Fibroblast of lung (primary cell): Measurements from ENCODE around the gene S100P.

Experiments
- CTCF ChIP-seq, 2 donors: IDR thresholded peaks in 1 of 2; conservative IDR thresholded peaks in 1 of 2; 1 replicate in 1 of 2; 2 replicates in 1 of 2; pipeline ENCODE4 v1.5.1; 2011 to 2012; ENCODE audit warnings: low read length in 2 of 2, control low read depth in 1 of 2, inconsistent platforms in 1 of 2, low read depth in 1 of 2, mild to moderate bottlenecking in 1 of 2
- EZH2 ChIP-seq: IDR thresholded peaks from 2 replicates; pipeline ENCODE4 v1.5.1; 2012; ENCODE audit warnings: low read length, control low read depth, mild to moderate bottlenecking; ENCODE audit errors: missing control alignments

- TF ChIP-seq CTCF (conservative IDR thresholded peaks at IDR 0.05 in 1 of 2, IDR thresholded peaks at IDR 0.05 in 1 of 2; ENCODE audit: low read depth in 1 of 2, low read length in 2 of 2) (no peak), EZH2 (no peak)
Measured at GRCh38 chr4:6660430-6660829, 33.2 kb upstream of the S100P start.
